ENCODE results near the gene JAG1. TPM values are rescaled to one million over a fixed set of nuclear protein-coding genes. Genes with fewer than 3 reads are reported as not detected.

The JAG1 gene
- total RNA-seq, 1 experiment from 2014 or later: 176 TPM

GRCh38 chr20:10603378-10603777 is 70.4 kb downstream of the JAG1 start:
- ChIA-PET CTCF (no interaction called here), POLR2A (ENCODE audit: unreplicated experiment) (no interaction called here)
- no TSS peak for BruUV-seq (replicated peaks)
- Histone ChIP-seq H3K9me2 (replicated peaks; ENCODE audit: low read length) (no peaks in the 10 kb centered on the region), H3K79me2 (ENCODE audit: low read length) (0 out of 2 replicates have a peak, but pooled peaks cover 14% of the 10 kb centered on the region), H3K4me2 (ENCODE audit: low read length) (no peak overlapping the region), H3K27ac (ENCODE audit: low read length) (peak overlapping the region; percentile 97), H3K9ac (ENCODE audit: low read length) (peak overlapping the region; percentile 86; the same call in 1 of the 2 replicates), H3K4me1 (ENCODE audit: insufficient read depth, low read length) (peaks cover 46% of the 10 kb centered on the region), H3K9me3 (ENCODE audit: low read length) (no peaks in the 10 kb centered on the region), H4K20me1 (ENCODE audit: low read length) (no peaks in the 10 kb centered on the region), H3F3A (ENCODE audit: low read length, unreplicated experiment) (peaks cover 4% of the 10 kb centered on the region), H3K36me3 (ENCODE audit: low read depth, low read length) (peaks cover 16% of the 10 kb centered on the region), H3K4me3 (ENCODE audit: low read length) (no peak overlapping the region), H3K27me3 (ENCODE audit: low read length) (no peaks in the 10 kb centered on the region), H2AFZ (ENCODE audit: low read length) (no peak overlapping the region)
- TF ChIP-seq EZH2phosphoT487 (IDR thresholded peaks at IDR 0.05; ENCODE audit: borderline replicate concordance, low read length) (no peak), CTCF (conservative IDR thresholded peaks at IDR 0.05; ENCODE audit: low read depth, low read length) (no peak), EZH2 (IDR thresholded peaks at IDR 0.05; ENCODE audit: low read length, unreplicated experiment) (no peak)
- DNase-seq (no peak), ATAC-seq (no peak)
- intact Hi-C loops (cut with micrococcal nuclease): no loop called here

GRCh38 chr20:10602221-10602871 is 71.5 kb downstream of the JAG1 start:
- ChIA-PET POLR2A (ENCODE audit: unreplicated experiment) (no interaction called here), CTCF (no interaction called here)
- no peaks in the 10 kb centered on the region for H4K20me1 ChIP-seq (ENCODE audit: low read length)
- H3K4me3 ChIP-seq (ENCODE audit: low read length): no peak overlapping the region
- H3K9me2 ChIP-seq (replicated peaks; ENCODE audit: low read length): no peaks in the 10 kb centered on the region
- no TSS peak for BruUV-seq (replicated peaks)
- H3K27me3 ChIP-seq (ENCODE audit: low read length): no peaks in the 10 kb centered on the region
- peak overlapping the region; percentile 2; the same call in 1 of the 2 replicates for H3K27ac ChIP-seq (ENCODE audit: low read length)
- peaks cover 53% of the 10 kb centered on the region for H3K4me1 ChIP-seq (ENCODE audit: insufficient read depth, low read length)
- ATAC-seq: no peak
- peaks cover 16% of the 10 kb centered on the region for H3K36me3 ChIP-seq (ENCODE audit: low read depth, low read length)
- H3K9me3 ChIP-seq (ENCODE audit: low read length): no peaks in the 10 kb centered on the region
- no peak overlapping the region for H3K9ac ChIP-seq (ENCODE audit: low read length)
- H3F3A ChIP-seq (ENCODE audit: low read length, unreplicated experiment): peaks cover 14% of the 10 kb centered on the region
- H3K79me2 ChIP-seq (ENCODE audit: low read length): 0 out of 2 replicates have a peak, but pooled peaks cover 14% of the 10 kb centered on the region
- TF ChIP-seq CTCF (conservative IDR thresholded peaks at IDR 0.05; ENCODE audit: low read depth, low read length) (no peak), EZH2phosphoT487 (IDR thresholded peaks at IDR 0.05; ENCODE audit: borderline replicate concordance, low read length) (no peak), EZH2 (IDR thresholded peaks at IDR 0.05; ENCODE audit: low read length, unreplicated experiment) (no peak)
- DNase-seq: no peak
- intact Hi-C loops (cut with micrococcal nuclease): no loop called here
- no peak overlapping the region for H2AFZ ChIP-seq (ENCODE audit: low read length)
- no peak overlapping the region for H3K4me2 ChIP-seq (ENCODE audit: low read length)

GRCh38 chr20:10597637-10598036 is 76.2 kb downstream of the JAG1 start:
- peak overlapping the region; percentile 95 for H3K27ac ChIP-seq (ENCODE audit: low read length)
- peak overlapping the region; percentile 68 for H3K4me2 ChIP-seq (ENCODE audit: low read length)
- ATAC-seq (no peak), DNase-seq (no peak)
- H3F3A ChIP-seq (ENCODE audit: low read length, unreplicated experiment): peaks cover 18% of the 10 kb centered on the region
- no peaks in the 10 kb centered on the region for H3K9me2 ChIP-seq (replicated peaks; ENCODE audit: low read length)
- no peak overlapping the region for H3K4me3 ChIP-seq (ENCODE audit: low read length)
- H2AFZ ChIP-seq (ENCODE audit: low read length): no peak overlapping the region
- H3K4me1 ChIP-seq (ENCODE audit: insufficient read depth, low read length): peaks cover 71% of the 10 kb centered on the region
- no peaks in the 10 kb centered on the region for H3K27me3 ChIP-seq (ENCODE audit: low read length)
- no TSS peak for BruUV-seq (replicated peaks)
- H4K20me1 ChIP-seq (ENCODE audit: low read length): no peaks in the 10 kb centered on the region
- peaks cover 22% of the 10 kb centered on the region for H3K79me2 ChIP-seq (ENCODE audit: low read length)
- TF ChIP-seq CTCF (conservative IDR thresholded peaks at IDR 0.05; ENCODE audit: low read depth, low read length) (no peak), EZH2phosphoT487 (IDR thresholded peaks at IDR 0.05; ENCODE audit: borderline replicate concordance, low read length) (no peak), EZH2 (IDR thresholded peaks at IDR 0.05; ENCODE audit: low read length, unreplicated experiment) (no peak)
- peaks cover 16% of the 10 kb centered on the region for H3K36me3 ChIP-seq (ENCODE audit: low read depth, low read length)
- H3K9me3 ChIP-seq (ENCODE audit: low read length): no peaks in the 10 kb centered on the region
- peak overlapping the region; percentile 84 for H3K9ac ChIP-seq (ENCODE audit: low read length)
- intact Hi-C loops (cut with micrococcal nuclease): loop anchor here (1.0 to 5.0 kb wide), 4 partner anchors 19 to 75 kb away; partner anchors contain the start of gene JAG1
- CTCF ChIA-PET: interaction anchor here (0.7 kb wide), 1 partner anchor 77 kb away, joined by 3 read pairs; no protein-coding TSS in a partner anchor
- POLR2A ChIA-PET (ENCODE audit: unreplicated experiment): no interaction called here

Data from PC-3 (cell line).